ENCODE results near the gene PIGR.

The PIGR gene

DNA sequence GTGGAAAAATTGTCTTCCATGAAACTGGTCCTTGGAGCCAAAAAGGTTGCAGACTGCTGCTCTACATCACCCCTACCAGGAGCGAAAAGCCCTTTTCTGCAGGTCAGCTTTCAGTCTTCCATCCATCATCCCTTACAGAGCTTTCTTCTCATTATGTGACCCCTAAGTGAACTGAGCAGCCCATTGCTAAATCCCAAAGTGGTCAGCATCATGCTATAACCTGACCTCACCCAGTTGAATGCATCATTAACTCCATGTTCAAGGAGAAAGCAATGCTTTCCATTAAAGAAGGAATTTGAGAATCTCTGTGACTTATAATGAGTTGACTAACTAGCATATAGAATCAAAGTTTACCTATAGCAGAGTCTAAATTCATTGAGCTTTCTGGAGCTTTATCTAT is 59.4 kb downstream of the PIGR start:
- Mint-ChIP-seq H3K4me3 (no peak overlapping the region), H3K9me3 (no peaks in the 10 kb centered on the region), H3K36me3 (ENCODE audit: low read depth) (no peaks in the 10 kb centered on the region), H3K4me1 (ENCODE audit: low read depth) (peaks cover 36% of the 10 kb centered on the region), H3K27ac (no peak overlapping the region), H3K27me3 (no peaks in the 10 kb centered on the region)
- DNase-seq: no peak

DNA sequence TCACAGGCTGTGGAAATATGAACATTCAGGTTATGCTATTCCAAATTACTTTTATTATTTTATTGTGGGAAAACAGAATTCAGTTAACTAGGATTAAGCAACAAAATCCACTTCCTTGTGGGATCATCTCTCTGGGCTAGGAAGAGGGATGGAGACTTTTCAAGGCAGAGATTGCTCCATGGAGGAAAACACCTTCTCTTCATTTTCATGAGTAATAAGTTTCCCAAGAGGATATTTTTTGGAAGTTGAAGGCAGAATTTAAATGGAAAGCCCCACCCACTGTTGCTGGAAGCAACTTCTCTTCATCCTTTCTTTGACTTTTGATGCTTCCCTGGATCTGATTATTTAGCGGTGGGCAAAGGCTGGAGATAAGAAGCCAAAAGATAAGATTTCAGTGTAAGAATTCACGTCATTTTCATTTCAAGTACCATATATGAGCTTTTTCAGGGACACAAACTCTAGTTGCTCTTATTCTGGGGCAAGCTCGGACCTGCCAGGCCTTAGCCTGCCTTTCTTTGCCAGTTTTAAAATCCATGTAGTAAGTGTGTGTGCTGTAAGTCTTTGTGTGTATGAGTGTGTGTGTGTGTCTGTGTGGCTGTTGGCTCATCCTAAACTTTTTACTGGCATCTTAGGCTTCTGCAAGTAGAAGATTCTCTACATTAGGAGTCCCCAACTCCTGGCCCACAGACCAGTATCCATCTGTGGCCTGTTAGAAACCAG is 60.8 kb downstream of the PIGR start:
- Mint-ChIP-seq H3K27ac (no peak overlapping the region), H3K27me3 (no peaks in the 10 kb centered on the region), H3K36me3 (ENCODE audit: low read depth) (no peaks in the 10 kb centered on the region), H3K4me1 (ENCODE audit: low read depth) (peaks cover 26% of the 10 kb centered on the region), H3K4me3 (no peak overlapping the region), H3K9me3 (no peaks in the 10 kb centered on the region)
- DNase-seq: no peak

DNA sequence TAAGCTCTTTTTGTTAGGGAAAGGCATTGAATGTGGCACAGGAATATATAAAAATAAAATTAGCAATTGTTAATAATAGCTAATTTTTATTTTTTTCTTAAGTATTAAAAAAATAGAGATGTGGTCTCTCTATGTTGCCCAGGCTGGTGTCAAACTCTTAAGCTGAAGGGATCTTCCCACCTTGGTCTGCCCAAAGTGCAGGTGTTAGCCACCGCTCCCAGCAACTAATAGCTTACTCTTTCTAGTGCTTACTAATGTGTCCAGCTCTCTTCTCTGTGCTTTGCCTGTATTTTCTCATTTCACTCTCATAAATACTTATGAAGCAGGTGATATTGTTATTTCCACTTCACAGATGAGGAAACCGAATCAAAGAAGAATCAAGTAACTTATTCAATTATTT is 62.4 kb downstream of the PIGR start:
- Mint-ChIP-seq H3K27ac (no peak overlapping the region), H3K4me1 (ENCODE audit: low read depth) (peaks cover 20% of the 10 kb centered on the region), H3K4me3 (no peak overlapping the region), H3K36me3 (ENCODE audit: low read depth) (no peaks in the 10 kb centered on the region), H3K9me3 (peaks cover 6% of the 10 kb centered on the region), H3K27me3 (no peaks in the 10 kb centered on the region)
- no peak for DNase-seq

DNA sequence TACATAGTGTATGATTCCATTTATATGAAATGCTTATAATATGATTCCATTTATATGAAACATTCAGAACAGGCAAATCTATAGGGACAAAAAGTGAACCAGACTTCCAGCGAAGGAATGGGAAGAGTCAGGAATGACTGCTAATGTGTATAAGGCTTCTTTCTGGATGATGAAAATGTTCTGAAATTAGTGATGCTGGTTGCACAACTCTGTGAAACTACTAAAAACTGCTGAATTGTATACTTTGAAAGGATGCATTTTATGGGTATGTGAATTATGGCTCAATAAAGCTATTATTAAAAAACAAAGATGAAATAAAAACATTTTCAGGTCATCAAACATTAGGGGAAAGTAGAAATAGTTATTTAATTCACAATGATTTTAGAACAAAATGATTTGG is 63.1 kb downstream of the PIGR start:
- Mint-ChIP-seq H3K4me1 (ENCODE audit: low read depth) (peaks cover 17% of the 10 kb centered on the region), H3K4me3 (no peak overlapping the region), H3K27ac (no peak overlapping the region), H3K27me3 (no peaks in the 10 kb centered on the region), H3K9me3 (peaks cover 11% of the 10 kb centered on the region), H3K36me3 (ENCODE audit: low read depth) (peaks cover 2% of the 10 kb centered on the region)
- DNase-seq: no peak

DNA sequence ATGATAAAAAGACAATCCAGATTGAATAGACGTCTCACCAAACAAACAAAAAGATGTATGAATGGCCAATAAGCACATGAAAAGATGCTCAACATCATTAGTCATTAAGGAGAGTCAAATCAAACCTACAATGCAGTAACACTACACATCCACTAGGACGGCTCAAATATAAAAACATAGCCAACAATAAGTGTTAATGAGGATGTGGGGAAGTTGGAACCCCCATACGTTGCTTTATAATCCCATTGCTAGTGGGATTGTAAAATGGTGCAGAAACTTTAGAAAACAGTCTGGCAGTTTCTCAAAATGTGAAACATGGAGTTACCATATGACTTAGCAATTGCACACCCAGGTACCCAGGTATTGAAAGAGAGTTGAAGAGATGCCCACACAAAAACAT is 63.7 kb downstream of the PIGR start:
- no peak overlapping the region for H3K27ac Mint-ChIP-seq
- peaks cover 17% of the 10 kb centered on the region for H3K4me1 Mint-ChIP-seq (ENCODE audit: low read depth)
- no peaks in the 10 kb centered on the region for H3K27me3 Mint-ChIP-seq
- H3K36me3 Mint-ChIP-seq (ENCODE audit: low read depth): peaks cover 3% of the 10 kb centered on the region
- peaks cover 17% of the 10 kb centered on the region for H3K9me3 Mint-ChIP-seq
- H3K4me3 Mint-ChIP-seq: no peak overlapping the region
- DNase-seq: no peak

DNA sequence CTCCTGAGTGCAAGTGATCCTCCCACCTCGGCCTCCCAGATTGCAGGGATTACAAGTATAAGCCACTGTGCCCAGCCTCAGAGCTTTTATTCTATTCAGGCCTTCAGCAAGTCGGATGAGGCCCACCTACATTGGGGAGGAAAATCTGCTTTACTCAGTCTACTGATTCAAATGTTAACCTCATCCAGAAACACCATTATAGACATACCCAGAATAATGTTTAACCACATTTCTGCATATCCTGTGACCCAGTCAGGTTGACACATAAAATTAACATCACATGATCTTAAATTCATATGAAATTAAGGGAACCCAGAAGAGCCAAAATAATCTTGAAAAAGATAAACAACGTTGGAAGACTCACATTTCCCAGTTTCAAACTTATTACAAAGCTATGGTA is 66.0 kb downstream of the PIGR start:
- peaks cover 17% of the 10 kb centered on the region for H3K4me1 Mint-ChIP-seq (ENCODE audit: low read depth)
- DNase-seq: no peak
- H3K36me3 Mint-ChIP-seq (ENCODE audit: low read depth): peaks cover 3% of the 10 kb centered on the region
- peaks cover 24% of the 10 kb centered on the region for H3K9me3 Mint-ChIP-seq
- H3K4me3 Mint-ChIP-seq: no peak overlapping the region
- H3K27me3 Mint-ChIP-seq: no peaks in the 10 kb centered on the region
- H3K27ac Mint-ChIP-seq: peak overlapping the region; percentile 36
